Smooth muscle cell (in vitro differentiated cells): ENCODE results near the gene HSD3B2. TPM values are rescaled to one million over a fixed set of nuclear protein-coding genes. Genes with fewer than 3 reads are reported as not detected.

ENCODE experiments used
- DNase-seq: peaks from one replicate; lab custom pipeline; 2025; ENCODE audit not compliant: unreplicated experiment; lab: John Stamatoyannopoulos, UW
- H2AFZ ChIP-seq: fragments of 200-600 bp; sonication (generic); 2 replicates; pipeline ENCODE4 v1.6.0; 2016; ENCODE audit warnings: antibody characterized with exemption, low read depth, mild to moderate bottlenecking
- H3F3A ChIP-seq: fragments of 200-600 bp; sonication (generic); 2 replicates; pipeline ENCODE4 v1.6.0; 2017; ENCODE audit warnings: antibody characterized with exemption, low read depth
- H3K27ac ChIP-seq: fragments of 200-600 bp; sonication (generic); 2 replicates; pipeline ENCODE4 v1.5.1; 2016; ENCODE audit warnings: low read depth, mild to moderate bottlenecking
- H3K27me3 ChIP-seq: fragments of 200-600 bp; sonication (generic); 2 replicates; pipeline ENCODE4 v1.6.1; 2016; ENCODE audit warnings: low read depth, mild to moderate bottlenecking
- H3K36me3 ChIP-seq: fragments of 200-600 bp; sonication (generic); 2 replicates; pipeline ENCODE4 v1.5.1; 2016; ENCODE audit warnings: low read depth
- H3K4me1 ChIP-seq: fragments of 200-600 bp; sonication (generic); 2 replicates; pipeline ENCODE4 v1.5.1; 2016; ENCODE audit warnings: low read depth
- H3K4me2 ChIP-seq: fragments of 200-600 bp; sonication (generic); 2 replicates; pipeline ENCODE4 v1.6.0; 2016; ENCODE audit warnings: mild to moderate bottlenecking
- H3K4me3 ChIP-seq: fragments of 200-600 bp; sonication (generic); 2 replicates; pipeline ENCODE4 v1.5.1; 2016; ENCODE audit warnings: mild to moderate bottlenecking
- H3K79me2 ChIP-seq: fragments of 200-600 bp; sonication (generic); 2 replicates; pipeline ENCODE4 v1.6.0; 2016; ENCODE audit warnings: low read depth, mild to moderate bottlenecking
- H3K9ac ChIP-seq: fragments of 200-600 bp; sonication (generic); 2 replicates; pipeline ENCODE4 v1.6.0; 2016; ENCODE audit warnings: low read depth
- H3K9me3 ChIP-seq: fragments of 200-600 bp; sonication (generic); replicated peaks from 2 replicates; pipeline ENCODE4 v1.5.1; 2016; ENCODE audit warnings: low read depth
- H4K20me1 ChIP-seq: fragments of 200-600 bp; sonication (generic); 2 replicates; pipeline ENCODE4 v1.6.0; 2016; ENCODE audit warnings: low read depth
- WGBS: methylation state at CpG from one replicate; pipeline ENCODE4 v1.1.7; 2016; ENCODE audit warnings: low lambda C conversion rate; 5-methylcytosine and 5-hydroxymethylcytosine counted together
- polyA plus RNA-seq: library from polyadenylated mRNA; unstranded; fragments of >200 nt; fragmentation: Nextera tagmentation; extraction: Ambion mirVana; gene quantifications from 2 replicates; pipeline ENCODE4 v1.2.1, GENCODE V29; 2016
- total RNA-seq: library from RNA; depleted of rRNA; stranded (reverse); fragments of >200 nt; gene quantifications from 2 replicates; pipeline ENCODE4 v1.2.3, GENCODE V29; 2014
- TF ChIP-seq, protein P1 (sequence below): fragments of 200-600 bp; sonication (generic); IDR thresholded peaks from 2 replicates; pipeline ENCODE4 v1.5.1; 2017; ENCODE audit warnings: borderline replicate concordance, mild to moderate bottlenecking, antibody characterized with exemption; ENCODE audit not compliant: insufficient read depth, poor library complexity, severe bottlenecking

HSD3B2 gene
- total and polyA plus RNA-seq, 2 experiments from 2014 or later: not detected

GRCh38 chr1:119470377-119470776 is 55.4 kb downstream of the HSD3B2 start:
- no peaks in the 10 kb centered on the region for H3F3A ChIP-seq
- TF ChIP-seq, protein P1, sequence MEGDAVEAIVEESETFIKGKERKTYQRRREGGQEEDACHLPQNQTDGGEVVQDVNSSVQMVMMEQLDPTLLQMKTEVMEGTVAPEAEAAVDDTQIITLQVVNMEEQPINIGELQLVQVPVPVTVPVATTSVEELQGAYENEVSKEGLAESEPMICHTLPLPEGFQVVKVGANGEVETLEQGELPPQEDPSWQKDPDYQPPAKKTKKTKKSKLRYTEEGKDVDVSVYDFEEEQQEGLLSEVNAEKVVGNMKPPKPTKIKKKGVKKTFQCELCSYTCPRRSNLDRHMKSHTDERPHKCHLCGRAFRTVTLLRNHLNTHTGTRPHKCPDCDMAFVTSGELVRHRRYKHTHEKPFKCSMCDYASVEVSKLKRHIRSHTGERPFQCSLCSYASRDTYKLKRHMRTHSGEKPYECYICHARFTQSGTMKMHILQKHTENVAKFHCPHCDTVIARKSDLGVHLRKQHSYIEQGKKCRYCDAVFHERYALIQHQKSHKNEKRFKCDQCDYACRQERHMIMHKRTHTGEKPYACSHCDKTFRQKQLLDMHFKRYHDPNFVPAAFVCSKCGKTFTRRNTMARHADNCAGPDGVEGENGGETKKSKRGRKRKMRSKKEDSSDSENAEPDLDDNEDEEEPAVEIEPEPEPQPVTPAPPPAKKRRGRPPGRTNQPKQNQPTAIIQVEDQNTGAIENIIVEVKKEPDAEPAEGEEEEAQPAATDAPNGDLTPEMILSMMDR: no peak
- no peak overlapping the region for H3K27ac ChIP-seq
- no peaks in the 10 kb centered on the region for H3K36me3 ChIP-seq
- no peaks in the 10 kb centered on the region for H3K79me2 ChIP-seq
- no peaks in the 10 kb centered on the region for H4K20me1 ChIP-seq
- H3K4me3 ChIP-seq: no peak overlapping the region
- H3K4me2 ChIP-seq: no peak overlapping the region
- H3K27me3 ChIP-seq: peaks cover 10% of the 10 kb centered on the region
- no peak overlapping the region for H3K9ac ChIP-seq
- no peaks in the 10 kb centered on the region for H3K9me3 ChIP-seq
- no peak overlapping the region for H2AFZ ChIP-seq
- H3K4me1 ChIP-seq: no peaks in the 10 kb centered on the region
- whole genome bisulfite sequencing: 95% methylated on average over 3 of the region's 3 CpGs
- DNase-seq: no peak

GRCh38 chr1:119470958-119471357 is 56.0 kb downstream of the HSD3B2 start:
- no peak overlapping the region for H2AFZ ChIP-seq
- no peaks in the 10 kb centered on the region for H3K9me3 ChIP-seq
- H3K27ac ChIP-seq: no peak overlapping the region
- H3K9ac ChIP-seq: no peak overlapping the region
- no peaks in the 10 kb centered on the region for H3K4me1 ChIP-seq
- no peak overlapping the region for H3K4me3 ChIP-seq
- no peak overlapping the region for H3K4me2 ChIP-seq
- H3K36me3 ChIP-seq: no peaks in the 10 kb centered on the region
- no peak for DNase-seq
- H3F3A ChIP-seq: no peaks in the 10 kb centered on the region
- no peaks in the 10 kb centered on the region for H3K79me2 ChIP-seq
- TF ChIP-seq, protein P1: no peak
- H4K20me1 ChIP-seq: no peaks in the 10 kb centered on the region
- WGBS: 91% methylated on average over 7 of the region's 7 CpGs
- peaks cover 10% of the 10 kb centered on the region for H3K27me3 ChIP-seq

- Histone ChIP-seq H2AFZ (no peak overlapping the region), H4K20me1 (no peaks in the 10 kb centered on the region), H3K4me1 (no peaks in the 10 kb centered on the region), H3K27me3 (peaks cover 10% of the 10 kb centered on the region), H3K27ac (no peak overlapping the region), H3K4me3 (no peak overlapping the region), H3K9me3 (no peaks in the 10 kb centered on the region), H3F3A (no peaks in the 10 kb centered on the region), H3K36me3 (no peaks in the 10 kb centered on the region), H3K79me2 (no peaks in the 10 kb centered on the region), H3K4me2 (no peak overlapping the region), H3K9ac (no peak overlapping the region)
- no peak for DNase-seq
- TF ChIP-seq, protein P1: no peak
- 83% methylated on average over 5 of the region's 5 CpGs for WGBS
These were observed 56.6 kb downstream of the HSD3B2 start for GRCh38 chr1:119471566-119471965.

- no peaks in the 10 kb centered on the region for H3K9me3 ChIP-seq
- H3K79me2 ChIP-seq: no peaks in the 10 kb centered on the region
- peaks cover 10% of the 10 kb centered on the region for H3K27me3 ChIP-seq
- TF ChIP-seq, protein P1: no peak
- H3K4me1 ChIP-seq: no peaks in the 10 kb centered on the region
- no peaks in the 10 kb centered on the region for H4K20me1 ChIP-seq
- H3K4me3 ChIP-seq: no peak overlapping the region
- H3F3A ChIP-seq: no peaks in the 10 kb centered on the region
- H3K9ac ChIP-seq: no peak overlapping the region
- H3K36me3 ChIP-seq: no peaks in the 10 kb centered on the region
- DNase-seq: no peak
- WGBS: 72% methylated on average over 5 of the region's 5 CpGs
- no peak overlapping the region for H3K27ac ChIP-seq
- no peak overlapping the region for H2AFZ ChIP-seq
- no peak overlapping the region for H3K4me2 ChIP-seq
These were observed 57.3 kb downstream of the HSD3B2 start for GRCh38 chr1:119472080-119472818.
